ENCODE results near the gene RNF144A. TPM values are rescaled to one million over a fixed set of nuclear protein-coding genes. Genes with fewer than 3 reads are reported as not detected.
A peak's percentile ranks its signal among the peaks of the same experiment; 100 is the strongest.

Gene RNF144A
- total and polyA plus RNA-seq, 11 donors = 3.5 to 27.2 (median 11.9) TPM

DNA sequence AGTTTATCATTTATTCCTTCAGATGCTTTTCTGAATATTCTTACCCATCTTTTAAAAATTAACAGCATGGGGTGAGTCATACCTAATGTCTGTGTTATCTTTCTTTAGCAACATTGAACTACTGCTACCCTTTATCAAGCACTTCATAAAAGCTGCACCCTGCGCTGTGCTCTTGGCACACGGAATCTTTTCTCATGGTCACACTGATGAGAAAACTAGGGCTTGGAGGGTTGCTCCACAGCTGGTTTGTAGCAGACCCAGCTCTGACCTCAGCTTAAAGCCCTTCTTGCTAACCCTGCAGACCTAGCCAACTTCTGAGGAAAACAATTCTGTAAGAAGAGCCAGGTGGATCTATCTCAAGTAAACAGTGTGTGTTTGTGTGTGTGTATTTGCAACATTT is 106.3 kb downstream of the RNF144A start:
- DNase-seq = peak in 2 of 5 donors; percentile 66

DNA sequence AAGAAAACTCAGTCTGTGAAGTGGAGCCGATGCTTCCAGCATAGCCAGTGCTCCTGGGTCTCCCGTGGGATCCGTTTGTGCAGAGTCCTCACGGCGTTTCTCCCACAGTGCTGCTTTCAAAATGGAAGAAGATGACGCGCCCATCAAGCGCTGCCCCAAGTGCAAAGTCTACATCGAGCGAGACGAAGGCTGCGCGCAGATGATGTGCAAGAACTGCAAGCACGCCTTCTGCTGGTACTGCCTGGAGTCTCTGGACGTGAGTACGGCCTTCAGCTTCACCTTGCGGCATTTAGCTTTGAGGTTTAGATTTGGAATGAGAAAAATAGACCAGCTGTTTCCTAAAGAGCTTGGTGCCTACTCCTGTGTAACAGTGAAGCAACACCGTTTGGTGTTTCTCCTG is 107.0 kb downstream of the RNF144A start:
- ATAC-seq (no peak), DNase-seq (no peak)
- intact Hi-C loops (cut with DNase I) = no loop called here
- Histone ChIP-seq H3K4me3 (no peak overlapping the region), H3K27me3 (no peaks in the 10 kb centered on the region), H3K4me1 (peaks cover 4 to 81% (median 48%) of the 10 kb centered on the region in 12 donors), H3K9me3 (no peaks in the 10 kb centered on the region), H3K36me3 (peaks cover 0 to 37% (median 15%) of the 10 kb centered on the region in 9 donors), H3K27ac (peak overlapping the region in 1 of 12 donors; percentile 38)
- 86 to 93% (median 91%) methylated on average over 18 of the region's 18 CpGs for WGBS, 4 donors
- TF ChIP-seq CTCF (IDR thresholded peaks at IDR 0.05) (no peak), POLR2A (IDR thresholded peaks at IDR 0.05) (no peak)

More for the DNA sequence above, 106.3 kb downstream of the RNF144A start:
- intact Hi-C loops (cut with DNase I) = no loop called here
- peak overlapping the region in 8 of 12 donors; percentile 18 to 63 (median 36) for H3K27ac ChIP-seq
- H3K36me3 ChIP-seq = peaks cover 0 to 37% (median 15%) of the 10 kb centered on the region in 9 donors
- peaks cover 4 to 80% (median 43%) of the 10 kb centered on the region in 12 donors for H3K4me1 ChIP-seq
- H3K4me3 ChIP-seq = no peak overlapping the region
- WGBS, 4 donors = 33 to 58% (median 35%) methylated on average over 2 of the region's 2 CpGs
- no peaks in the 10 kb centered on the region for H3K27me3 ChIP-seq
- no peaks in the 10 kb centered on the region for H3K9me3 ChIP-seq
- ATAC-seq = peak in 3 of 4 donors; percentile 50 to 83 (median 80)
- TF ChIP-seq POLR2A (IDR thresholded peaks at IDR 0.05) (no peak), CTCF (IDR thresholded peaks at IDR 0.05) (no peak)

DNA sequence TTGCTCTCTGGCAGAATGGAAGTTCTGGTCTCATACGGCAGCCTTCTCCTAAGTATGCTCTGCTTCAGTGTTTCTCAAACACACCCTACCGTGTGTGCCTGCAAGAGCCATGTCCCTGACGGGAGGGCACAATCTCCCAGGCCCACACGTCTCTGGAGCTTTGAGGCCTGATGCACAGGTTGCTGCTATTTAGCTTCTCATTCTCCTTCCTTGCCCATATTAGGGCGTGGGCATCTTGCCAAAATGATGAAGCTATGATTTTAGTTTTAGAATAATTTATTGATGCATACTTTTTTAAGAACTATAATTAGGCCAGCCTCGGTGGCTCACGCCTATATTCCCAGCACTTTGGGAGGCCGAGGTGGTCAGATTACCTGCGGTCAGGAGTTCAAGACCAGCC is 107.9 kb downstream of the RNF144A start:
- Histone ChIP-seq H3K4me1 (peaks cover 4 to 84% (median 53%) of the 10 kb centered on the region in 12 donors), H3K4me3 (no peak overlapping the region), H3K27ac (peak overlapping the region in 1 of 12 donors; percentile 48), H3K9me3 (no peaks in the 10 kb centered on the region), H3K27me3 (no peaks in the 10 kb centered on the region), H3K36me3 (peaks cover 0 to 40% (median 15%) of the 10 kb centered on the region in 9 donors)
- intact Hi-C loops (cut with DNase I) = loop anchor here in 4 of 10 donors (5.0 kb wide), 1 partner anchor 108 kb away; the partner anchor contains the start of gene RNF144A (in 4 of the 4)
- ATAC-seq (no peak), DNase-seq (no peak)
- 91 to 95% (median 94%) methylated on average over 9 of the region's 9 CpGs for WGBS, 4 donors
- TF ChIP-seq POLR2A (IDR thresholded peaks at IDR 0.05) (no peak), CTCF (IDR thresholded peaks at IDR 0.05) (no peak)

DNA sequence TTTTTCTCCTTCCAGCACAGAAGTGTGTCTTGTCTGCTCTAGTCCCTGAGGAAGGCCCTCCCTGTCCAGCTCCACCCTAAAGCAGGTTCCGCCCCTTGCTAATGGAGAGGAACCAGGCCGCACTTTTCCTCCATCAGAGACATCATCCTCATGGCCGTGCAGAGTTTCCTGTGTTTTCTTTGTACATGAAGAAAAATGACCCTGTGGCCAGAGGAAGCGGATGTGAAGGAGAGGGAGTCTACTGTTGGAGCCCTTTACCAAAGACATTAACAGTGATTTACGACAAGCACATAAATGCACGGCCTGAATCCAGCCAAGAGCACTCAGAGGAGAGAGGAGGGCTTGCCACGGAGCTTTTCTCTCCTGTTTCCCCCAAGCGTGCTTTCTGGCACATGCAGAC is 109.5 kb downstream of the RNF144A start:
- WGBS, 4 donors = 57 to 70% (median 67%) methylated on average over 8 of the region's 8 CpGs
- intact Hi-C loops (cut with DNase I) = loop anchor here in 6 of 10 donors (2.0 to 5.0 kb wide), 2 partner anchors 18 to 109 kb away; partner anchors contain the start of gene RNF144A (in 4 of the 6)
- Histone ChIP-seq H3K27me3 (no peaks in the 10 kb centered on the region), H3K9me3 (no peaks in the 10 kb centered on the region), H3K4me3 (no peak overlapping the region), H3K27ac (peak overlapping the region in 11 of 12 donors; percentile 47 to 83 (median 73)), H3K4me1 (peaks cover 4 to 80% (median 54%) of the 10 kb centered on the region in 12 donors), H3K36me3 (peaks cover 0 to 38% (median 18%) of the 10 kb centered on the region in 9 donors)
- TF ChIP-seq POLR2A (IDR thresholded peaks at IDR 0.05) = no peak
- TF ChIP-seq CTCF (IDR thresholded peaks at IDR 0.05) = no peak
- peak in 3 of 4 donors; percentile 16 to 83 (median 40) for ATAC-seq
- peak in 4 of 5 donors; percentile 54 to 69 (median 58) for DNase-seq
